GM19193 (cell line): Measurements from ENCODE around the gene MLLT11.

Experiments used
- POLR2A ChIP-seq: IDR thresholded peaks from 4 replicates; pipeline ENCODE4 v1.6.1; 2011; ENCODE audit not compliant: insufficient read depth, insufficient read length; ENCODE audit errors: extremely low read depth

Gene MLLT11

GRCh38 chr1:151069103-151069486 is 8.9 kb downstream of the MLLT11 start:
- TF ChIP-seq POLR2A = no peak

- TF ChIP-seq POLR2A = peak; percentile 43
Measured at GRCh38 chr1:151070474-151071276, 10.5 kb downstream of the MLLT11 start, which contains the start of gene GABPB2. Gene GABPB2, plus strand, starts transcription at chr1:151070761. Its CDS starts 17,429 bp downstream, at chr1:151088190.

GRCh38 chr1:151072224-151072623 is 12.0 kb downstream of the MLLT11 start:
- TF ChIP-seq POLR2A = no peak

- no peak for TF ChIP-seq POLR2A
Measured at GRCh38 chr1:151085953-151086559, 25.9 kb downstream of the MLLT11 start.

GRCh38 chr1:151098126-151098525 is 37.9 kb downstream of the MLLT11 start:
- no peak for TF ChIP-seq POLR2A

- no peak for TF ChIP-seq POLR2A
Measured at GRCh38 chr1:151104630-151105029, 44.4 kb downstream of the MLLT11 start.

- no peak for TF ChIP-seq POLR2A
Measured at GRCh38 chr1:151106894-151107293, 46.7 kb downstream of the MLLT11 start.

- TF ChIP-seq POLR2A = no peak
Measured at GRCh38 chr1:151108331-151108730, 48.1 kb downstream of the MLLT11 start.

GRCh38 chr1:151113877-151114276 is 53.7 kb downstream of the MLLT11 start:
- TF ChIP-seq POLR2A = no peak
